HepG2 (cell line): ENCODE results near the gene GRM2. TPM values are rescaled to one million over a fixed set of nuclear protein-coding genes. Genes with fewer than 3 reads are reported as not detected.

Experiments used
- ATAC-seq: fragments of 200-7000 bp; cut with Tn5 transposase; 3 replicates; pipeline ENCODE4 v1.9.1; 2020; ENCODE audit warnings: mild to moderate bottlenecking, moderate library complexity
- BruUV-seq: library from RNA; stranded (reverse); fragments of 400-500 nt; replicated peaks from 2 replicates; lab custom pipeline; 2021; lab: Mats Ljungman, UMichigan
- CTCF ChIA-PET: fragments of 300-600 bp; formaldehyde crosslinking; extraction: SDS; loops from one replicate; lab custom pipeline; 2021; ENCODE audit warnings: low total read pairs, inconsistent platforms, low intra/inter-chr PET ratio; lab: Yijun Ruan, JAX
- POLR2A ChIA-PET: fragments of 350-600 bp; sonication (Branson Sonifier 250); formaldehyde crosslinking; loops from one replicate; lab custom pipeline; 2020; ENCODE audit warnings: antibody characterized with exemption, inconsistent platforms; lab: Yijun Ruan, JAX
- DNase-seq: peaks from one replicate; pipeline ENCODE4 v3.0.0-alpha.2; 2015; ENCODE audit warnings: low spot score
- FAIRE-seq: peaks from 3 replicates; lab custom pipeline; 2011; peaks lifted over from hg19 to GRCh38; lab: Jason Lieb, UNC
- H2AFZ ChIP-seq: one replicate; pipeline ENCODE4 v1.6.1; 2011; ENCODE audit warnings: low read length, inconsistent platforms
- H3K27ac ChIP-seq: fragments of 300-600 bp; 3 replicates; pipeline ENCODE4 v1.8.0; 2011; ENCODE audit warnings: mixed run types, mild to moderate bottlenecking, mixed read lengths, low read length, inconsistent platforms; ENCODE audit not compliant: insufficient read depth; ENCODE audit errors: extremely low read length
- H3K27me3 ChIP-seq, 2 experiments: fragments of 200-600 bp in 1 of 2; 2 replicates in 1 of 2; 3 replicates in 1 of 2; pipeline versions ENCODE4 v1.6.0 to v1.8.0; 2011; ENCODE audit warnings: low read length in 2 of 2, mild to moderate bottlenecking in 2 of 2, moderate library complexity in 2 of 2, inconsistent platforms in 1 of 2; ENCODE audit not compliant: insufficient read depth in 2 of 2, control insufficient read depth in 1 of 2
- H3K36me3 ChIP-seq, 2 experiments: fragments of 200-600 bp in 1 of 2; replicated peaks in 1 of 2; 2 replicates in 1 of 2; 3 replicates in 1 of 2; pipeline versions ENCODE4 v1.5.1 to v1.8.0; 2011; ENCODE audit warnings: low read length in 2 of 2, inconsistent platforms in 1 of 2; ENCODE audit not compliant: insufficient read depth in 2 of 2, control insufficient read depth in 1 of 2
- H3K4me1 ChIP-seq: 2 replicates; pipeline ENCODE4 v1.5.1; 2012; ENCODE audit warnings: low read length, inconsistent platforms; ENCODE audit not compliant: insufficient read depth
- H3K4me2 ChIP-seq: 2 replicates; pipeline ENCODE4 v1.6.0; 2011; ENCODE audit warnings: low read depth, low read length, inconsistent platforms
- H3K4me3 ChIP-seq, 3 experiments: fragments of 200-600 bp in 1 of 3; sonication (generic), shearing (Covaris generic) in 1 of 3; replicated peaks in 1 of 3; 2 replicates each; pipeline ENCODE4 v1.5.1; 2011 to 2016; ENCODE audit warnings: low read length in 3 of 3, inconsistent platforms in 2 of 3, low read depth in 2 of 3, mild to moderate bottlenecking in 2 of 3, control low read depth in 1 of 3, mixed read lengths in 1 of 3; ENCODE audit not compliant: insufficient read depth in 1 of 3
- H3K79me2 ChIP-seq: one replicate; pipeline ENCODE4 v1.6.1; 2011; ENCODE audit warnings: low read length, inconsistent platforms; ENCODE audit not compliant: insufficient read depth
- H3K9ac ChIP-seq: 2 replicates; pipeline ENCODE4 v1.6.0; 2011; ENCODE audit warnings: mild to moderate bottlenecking, low read depth, low read length, inconsistent platforms; ENCODE audit not compliant: insufficient read depth
- H3K9me3 ChIP-seq: 2 replicates; pipeline ENCODE4 v1.5.1; 2012; ENCODE audit warnings: mild to moderate bottlenecking, low read length
- H4K20me1 ChIP-seq: 2 replicates; pipeline ENCODE4 v1.6.0; 2011; ENCODE audit warnings: inconsistent platforms, mild to moderate bottlenecking, low read length, moderate library complexity; ENCODE audit not compliant: insufficient read depth
- FOSL2 ChIP-seq: sonication (generic); formaldehyde crosslinking; IDR thresholded peaks from 2 replicates; pipeline ENCODE4 v1.4.0; 2020; ENCODE audit warnings: missing genetic modification reagents
- GATAD2A ChIP-seq: IDR thresholded peaks from 2 replicates; pipeline ENCODE4 v1.6.1; 2016
- HOXD1 ChIP-seq: sonication (generic); formaldehyde crosslinking; IDR thresholded peaks from 2 replicates; pipeline ENCODE4 v1.5.0; 2020; ENCODE audit warnings: missing genetic modification reagents
- KDM2A ChIP-seq: sonication (generic); formaldehyde crosslinking; IDR thresholded peaks from 2 replicates; pipeline ENCODE4 v1.4.0; 2020; ENCODE audit warnings: low read depth, missing genetic modification reagents, borderline replicate concordance
- KDM4B ChIP-seq: sonication (generic); formaldehyde crosslinking; IDR thresholded peaks from 2 replicates; pipeline ENCODE4 v1.4.0; 2020; ENCODE audit warnings: missing genetic modification reagents
- MAFG ChIP-seq: sonication (generic); formaldehyde crosslinking; IDR thresholded peaks from 2 replicates; pipeline ENCODE4 v1.5.1; 2020; ENCODE audit warnings: mild to moderate bottlenecking, missing genetic modification reagents
- PHF20 ChIP-seq: sonication (generic); formaldehyde crosslinking; IDR thresholded peaks from 2 replicates; pipeline ENCODE4 v1.5.0; 2020; ENCODE audit warnings: mild to moderate bottlenecking, missing genetic modification reagents
- SRY ChIP-seq: sonication (generic); formaldehyde crosslinking; IDR thresholded peaks from 2 replicates; pipeline ENCODE4 v1.8.0; 2022; ENCODE audit warnings: mild to moderate bottlenecking, missing genetic modification reagents
- ZFP82 ChIP-seq: sonication (generic); formaldehyde crosslinking; IDR thresholded peaks from 2 replicates; pipeline ENCODE4 v1.5.1; 2020; ENCODE audit warnings: mild to moderate bottlenecking, missing genetic modification reagents, borderline replicate concordance
- ZNF563 ChIP-seq: sonication (generic); formaldehyde crosslinking; IDR thresholded peaks from 2 replicates; pipeline ENCODE4 v1.8.0; 2022; ENCODE audit warnings: mild to moderate bottlenecking, moderate library complexity, missing genetic modification reagents
- WGBS: methylation state at CpG from one replicate; pipeline ENCODE4 v1.1.6; 2017; ENCODE audit warnings: low lambda C conversion rate; 5-methylcytosine and 5-hydroxymethylcytosine counted together
- in situ Hi-C: cut with HindIII; loops from 2 replicates; pipeline ENCODE4 v1.10.0; 2017; ENCODE audit warnings: low pct_unique_long_range_greater_than_20kb; ENCODE audit not compliant: extremely low pct_ligation_motif_present
- intact Hi-C: fragments of 100-400 bp; cut with micrococcal nuclease; formaldehyde crosslinking; loops from one replicate; pipeline ENCODE4 v1.10.0; 2022; ENCODE audit not compliant: unreplicated experiment
- polyA plus RNA-seq, 8 experiments: library from polyadenylated mRNA; depleted of rRNA in 3 of 8; stranded (reverse) in 7 of 8; unstranded in 1 of 8; fragments of >200 nt; fragmentation: Illumina TruSeq in 4 of 8; extraction: Trizol in 4 of 8; gene quantifications; 2 replicates each; pipeline versions ENCODE4 v1.2.1 to v1.2.3, GENCODE V29; 2011 to 2016; ENCODE audit warnings: low read depth in 4 of 8, missing spikeins in 1 of 8, mixed read lengths in 1 of 8; ENCODE audit not compliant: insufficient read depth in 1 of 8
- total RNA-seq, 5 experiments: library from RNA; depleted of rRNA; stranded (reverse); fragments of >200 nt; fragmentation: Illumina TruSeq; extraction: Trizol; gene quantifications; 2 replicates each; pipeline ENCODE4 v1.2.3, GENCODE V29; 2016; ENCODE audit warnings: low read depth in 1 of 5
- TF ChIP-seq, protein P1 (sequence below): conservative IDR thresholded peaks from 2 replicates; pipeline ENCODE4 v1.6.1; 2018; ENCODE audit warnings: missing genetic modification reagents
- TF ChIP-seq, protein P2 (sequence below): sonication (generic); formaldehyde crosslinking; IDR thresholded peaks from 2 replicates; pipeline ENCODE4 v1.5.1; 2020; ENCODE audit warnings: missing genetic modification reagents, mild to moderate bottlenecking, borderline replicate concordance
- TF ChIP-seq, protein P3 (sequence below): sonication (generic); formaldehyde crosslinking; IDR thresholded peaks from 2 replicates; pipeline ENCODE4 v1.4.0; 2020; ENCODE audit warnings: missing genetic modification reagents

Gene GRM2
- total and polyA plus RNA-seq, 2 of the 13 experiments (the other 11 are each of a cell fraction or from before 2014, with no cell fraction given): 0.04 to 0.07 TPM

DNA sequence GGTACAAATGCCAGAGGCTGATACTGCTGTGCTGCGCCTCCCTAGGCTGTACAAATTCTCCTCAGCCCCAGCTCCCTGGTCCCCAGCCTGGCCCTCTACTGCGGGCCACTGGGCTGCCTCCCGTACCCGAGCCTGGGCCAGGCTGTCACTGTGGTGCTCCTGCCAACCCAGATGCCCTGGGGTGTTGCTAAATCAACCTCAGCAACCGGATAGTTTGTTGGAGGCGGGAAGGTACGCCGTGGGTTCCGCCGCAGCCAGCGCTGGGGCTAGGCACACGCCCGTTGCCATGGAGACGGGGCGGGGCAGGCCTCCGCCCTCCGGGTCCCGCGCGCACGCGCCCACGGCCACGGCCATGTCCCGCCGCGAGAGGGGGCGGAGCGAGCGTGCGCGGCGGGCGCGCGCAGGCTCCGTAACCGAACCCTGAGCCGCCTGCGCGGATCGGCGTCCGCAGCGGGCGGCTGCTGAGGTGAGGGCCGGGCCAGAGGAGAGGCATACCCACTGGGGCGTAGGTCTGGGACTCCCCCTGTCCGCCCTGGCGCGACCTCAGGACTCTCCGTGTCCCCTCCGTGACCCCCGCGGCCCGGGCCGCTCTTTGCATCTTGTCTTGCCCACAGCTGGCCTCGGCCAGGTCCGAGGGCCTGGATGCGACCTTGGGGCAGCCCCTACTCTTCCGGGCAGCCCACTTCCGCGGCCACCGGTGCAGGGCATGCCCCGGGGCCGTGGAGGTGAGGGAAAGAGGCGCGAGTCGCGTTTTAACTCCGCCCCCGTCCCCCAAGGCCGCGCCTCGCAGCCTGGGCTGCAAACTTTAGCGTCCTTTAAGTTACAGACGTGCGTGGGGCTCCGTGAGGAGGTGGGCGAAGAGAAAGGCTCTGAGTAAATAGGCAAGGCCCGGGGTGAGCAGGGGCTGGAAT, 35.8 kb upstream of the GRM2 start, which contains the start of gene TEX264:
Gene TEX264, plus strand, starts transcription at position 430 of the 911 bp plus-strand sequence. CDS start 3,053 bp downstream, outside the sequence.
- peak within 1 kb of the TSS; percentile 89 for H3K27ac ChIP-seq
- H3K9me3 ChIP-seq: no peaks in the 10 kb centered on the region
- peaks cover 44% of the 10 kb centered on the region for H3K4me1 ChIP-seq
- POLR2A ChIA-PET: interaction anchor here (0.8 to 4.2 kb wide), 9 partner anchors 10 to 1059 kb away, joined by 3 to 44 read pairs (median 4); partner anchors contain the start of genes CISH, DCAF1, MANF and RAD54L2
- peak; percentile 76 for ATAC-seq
- H4K20me1 ChIP-seq: no peaks in the 10 kb centered on the region
- peak within 1 kb of the TSS; percentile 79 to 99 (median 80) for H3K4me3 ChIP-seq
- BruUV-seq: TSS peak; percentile 87
- in situ Hi-C loops: no loop called here
- no peak within 1 kb of the TSS for H2AFZ ChIP-seq
- peak within 1 kb of the TSS; percentile 96 for H3K4me2 ChIP-seq
- 9% methylated on average over 15 of the region's 81 CpGs for WGBS
- H3K79me2 ChIP-seq: peaks cover 4% of the 10 kb centered on the region
- CTCF ChIA-PET: no interaction called here
- intact Hi-C loops: loop anchor here (10.0 kb wide), 1 partner anchor 286 kb away; the partner anchor contains the start of gene MANF
- no peaks in the 10 kb centered on the region for H3K27me3 ChIP-seq
- H3K9ac ChIP-seq: peak within 1 kb of the TSS; percentile 84
- peak; percentile 59 for DNase-seq
- H3K36me3 ChIP-seq: peaks cover 0 to 2% of the 10 kb centered on the region in 2 experiments; a peak in 2 of 5 replicates
- no peak for FAIRE-seq
- no peak for TF ChIP-seq ZNF563 (CRISPR knock-in tag)
- no peak for TF ChIP-seq ZFP82 (CRISPR knock-in tag)
- peak; percentile 82; the same call in 1 of the 2 replicates for TF ChIP-seq SRY (CRISPR knock-in tag)
- TF ChIP-seq, protein P1, sequence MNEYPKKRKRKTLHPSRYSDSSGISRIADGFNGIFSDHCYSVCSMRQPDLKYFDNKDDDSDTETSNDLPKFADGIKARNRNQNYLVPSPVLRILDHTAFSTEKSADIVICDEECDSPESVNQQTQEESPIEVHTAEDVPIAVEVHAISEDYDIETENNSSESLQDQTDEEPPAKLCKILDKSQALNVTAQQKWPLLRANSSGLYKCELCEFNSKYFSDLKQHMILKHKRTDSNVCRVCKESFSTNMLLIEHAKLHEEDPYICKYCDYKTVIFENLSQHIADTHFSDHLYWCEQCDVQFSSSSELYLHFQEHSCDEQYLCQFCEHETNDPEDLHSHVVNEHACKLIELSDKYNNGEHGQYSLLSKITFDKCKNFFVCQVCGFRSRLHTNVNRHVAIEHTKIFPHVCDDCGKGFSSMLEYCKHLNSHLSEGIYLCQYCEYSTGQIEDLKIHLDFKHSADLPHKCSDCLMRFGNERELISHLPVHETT: no peak
- TF ChIP-seq PHF20 (CRISPR knock-in tag): 0 out of 2 replicates have a peak, but pooled peaks have one; percentile 43
- TF ChIP-seq, protein P2, sequence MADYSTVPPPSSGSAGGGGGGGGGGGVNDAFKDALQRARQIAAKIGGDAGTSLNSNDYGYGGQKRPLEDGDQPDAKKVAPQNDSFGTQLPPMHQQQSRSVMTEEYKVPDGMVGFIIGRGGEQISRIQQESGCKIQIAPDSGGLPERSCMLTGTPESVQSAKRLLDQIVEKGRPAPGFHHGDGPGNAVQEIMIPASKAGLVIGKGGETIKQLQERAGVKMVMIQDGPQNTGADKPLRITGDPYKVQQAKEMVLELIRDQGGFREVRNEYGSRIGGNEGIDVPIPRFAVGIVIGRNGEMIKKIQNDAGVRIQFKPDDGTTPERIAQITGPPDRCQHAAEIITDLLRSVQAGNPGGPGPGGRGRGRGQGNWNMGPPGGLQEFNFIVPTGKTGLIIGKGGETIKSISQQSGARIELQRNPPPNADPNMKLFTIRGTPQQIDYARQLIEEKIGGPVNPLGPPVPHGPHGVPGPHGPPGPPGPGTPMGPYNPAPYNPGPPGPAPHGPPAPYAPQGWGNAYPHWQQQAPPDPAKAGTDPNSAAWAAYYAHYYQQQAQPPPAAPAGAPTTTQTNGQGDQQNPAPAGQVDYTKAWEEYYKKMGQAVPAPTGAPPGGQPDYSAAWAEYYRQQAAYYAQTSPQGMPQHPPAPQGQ: no peak
- no peak; the same call in 1 of the 2 replicates for TF ChIP-seq KDM2A (CRISPR knock-in tag)
- TF ChIP-seq KDM4B (CRISPR knock-in tag): no peak
- no peak; the same call in 1 of the 2 replicates for TF ChIP-seq GATAD2A (CRISPR knock-in tag)
- TF ChIP-seq HOXD1 (CRISPR knock-in tag): peak; percentile 63
- TF ChIP-seq FOSL2 (CRISPR knock-in tag): no peak
- TF ChIP-seq, protein P3, sequence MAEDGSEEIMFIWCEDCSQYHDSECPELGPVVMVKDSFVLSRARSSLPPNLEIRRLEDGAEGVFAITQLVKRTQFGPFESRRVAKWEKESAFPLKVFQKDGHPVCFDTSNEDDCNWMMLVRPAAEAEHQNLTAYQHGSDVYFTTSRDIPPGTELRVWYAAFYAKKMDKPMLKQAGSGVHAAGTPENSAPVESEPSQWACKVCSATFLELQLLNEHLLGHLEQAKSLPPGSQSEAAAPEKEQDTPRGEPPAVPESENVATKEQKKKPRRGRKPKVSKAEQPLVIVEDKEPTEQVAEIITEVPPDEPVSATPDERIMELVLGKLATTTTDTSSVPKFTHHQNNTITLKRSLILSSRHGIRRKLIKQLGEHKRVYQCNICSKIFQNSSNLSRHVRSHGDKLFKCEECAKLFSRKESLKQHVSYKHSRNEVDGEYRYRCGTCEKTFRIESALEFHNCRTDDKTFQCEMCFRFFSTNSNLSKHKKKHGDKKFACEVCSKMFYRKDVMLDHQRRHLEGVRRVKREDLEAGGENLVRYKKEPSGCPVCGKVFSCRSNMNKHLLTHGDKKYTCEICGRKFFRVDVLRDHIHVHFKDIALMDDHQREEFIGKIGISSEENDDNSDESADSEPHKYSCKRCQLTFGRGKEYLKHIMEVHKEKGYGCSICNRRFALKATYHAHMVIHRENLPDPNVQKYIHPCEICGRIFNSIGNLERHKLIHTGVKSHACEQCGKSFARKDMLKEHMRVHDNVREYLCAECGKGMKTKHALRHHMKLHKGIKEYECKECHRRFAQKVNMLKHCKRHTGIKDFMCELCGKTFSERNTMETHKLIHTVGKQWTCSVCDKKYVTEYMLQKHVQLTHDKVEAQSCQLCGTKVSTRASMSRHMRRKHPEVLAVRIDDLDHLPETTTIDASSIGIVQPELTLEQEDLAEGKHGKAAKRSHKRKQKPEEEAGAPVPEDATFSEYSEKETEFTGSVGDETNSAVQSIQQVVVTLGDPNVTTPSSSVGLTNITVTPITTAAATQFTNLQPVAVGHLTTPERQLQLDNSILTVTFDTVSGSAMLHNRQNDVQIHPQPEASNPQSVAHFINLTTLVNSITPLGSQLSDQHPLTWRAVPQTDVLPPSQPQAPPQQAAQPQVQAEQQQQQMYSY (CRISPR knock-in tag): no peak; the same call in 1 of the 2 replicates
- TF ChIP-seq MAFG (CRISPR knock-in tag): no peak
